ENCODE measurements around the gene ARHGAP9.

ARHGAP9 gene

DNA sequence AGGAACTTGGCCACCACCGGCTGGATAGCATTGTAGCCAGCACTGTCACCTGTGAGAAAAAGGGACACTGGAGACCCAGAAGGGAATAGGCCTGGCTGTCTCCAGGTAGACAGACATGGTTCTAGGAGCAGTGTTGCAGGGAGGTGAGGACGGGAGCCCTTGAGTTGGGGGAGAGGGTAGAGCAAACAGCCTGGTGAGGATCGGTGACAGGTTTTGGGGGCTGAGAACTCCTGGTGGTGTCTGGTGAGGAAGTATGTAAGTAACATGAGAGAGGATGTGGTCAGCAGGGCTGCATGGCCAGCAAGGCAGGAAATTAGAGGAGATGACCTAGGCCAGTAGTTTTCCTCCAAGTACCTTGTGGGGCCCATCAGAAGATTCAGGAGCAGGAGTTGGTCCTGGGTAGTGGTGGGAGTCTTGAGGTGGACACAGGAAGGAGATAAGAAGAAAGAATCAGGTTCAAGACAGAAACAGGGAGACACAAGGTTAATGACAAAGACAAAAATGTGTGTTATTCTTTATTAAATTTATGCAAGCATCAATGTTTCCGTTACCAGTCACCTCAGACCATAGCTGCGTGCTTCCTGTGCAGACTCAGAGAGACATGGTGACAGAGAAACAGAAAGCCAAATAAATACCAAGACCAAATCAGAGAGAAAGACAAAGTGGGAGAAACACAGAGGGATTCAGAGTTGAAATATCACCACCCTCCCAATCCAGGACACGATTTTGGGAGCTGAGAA lies at the start of gene ARHGAP9:
ARHGAP9 (minus strand) TSS at position 491 of the 740 bp plus-strand sequence; CDS start at position 31, 460 bp downstream.
- no peak for DNase-seq (ENCODE audit: extremely low read depth, low read depth)
- TF ChIP-seq, protein P1, sequence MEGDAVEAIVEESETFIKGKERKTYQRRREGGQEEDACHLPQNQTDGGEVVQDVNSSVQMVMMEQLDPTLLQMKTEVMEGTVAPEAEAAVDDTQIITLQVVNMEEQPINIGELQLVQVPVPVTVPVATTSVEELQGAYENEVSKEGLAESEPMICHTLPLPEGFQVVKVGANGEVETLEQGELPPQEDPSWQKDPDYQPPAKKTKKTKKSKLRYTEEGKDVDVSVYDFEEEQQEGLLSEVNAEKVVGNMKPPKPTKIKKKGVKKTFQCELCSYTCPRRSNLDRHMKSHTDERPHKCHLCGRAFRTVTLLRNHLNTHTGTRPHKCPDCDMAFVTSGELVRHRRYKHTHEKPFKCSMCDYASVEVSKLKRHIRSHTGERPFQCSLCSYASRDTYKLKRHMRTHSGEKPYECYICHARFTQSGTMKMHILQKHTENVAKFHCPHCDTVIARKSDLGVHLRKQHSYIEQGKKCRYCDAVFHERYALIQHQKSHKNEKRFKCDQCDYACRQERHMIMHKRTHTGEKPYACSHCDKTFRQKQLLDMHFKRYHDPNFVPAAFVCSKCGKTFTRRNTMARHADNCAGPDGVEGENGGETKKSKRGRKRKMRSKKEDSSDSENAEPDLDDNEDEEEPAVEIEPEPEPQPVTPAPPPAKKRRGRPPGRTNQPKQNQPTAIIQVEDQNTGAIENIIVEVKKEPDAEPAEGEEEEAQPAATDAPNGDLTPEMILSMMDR (IDR thresholded peaks at IDR 0.05; ENCODE audit: low read depth, low read length), result no peak

DNA sequence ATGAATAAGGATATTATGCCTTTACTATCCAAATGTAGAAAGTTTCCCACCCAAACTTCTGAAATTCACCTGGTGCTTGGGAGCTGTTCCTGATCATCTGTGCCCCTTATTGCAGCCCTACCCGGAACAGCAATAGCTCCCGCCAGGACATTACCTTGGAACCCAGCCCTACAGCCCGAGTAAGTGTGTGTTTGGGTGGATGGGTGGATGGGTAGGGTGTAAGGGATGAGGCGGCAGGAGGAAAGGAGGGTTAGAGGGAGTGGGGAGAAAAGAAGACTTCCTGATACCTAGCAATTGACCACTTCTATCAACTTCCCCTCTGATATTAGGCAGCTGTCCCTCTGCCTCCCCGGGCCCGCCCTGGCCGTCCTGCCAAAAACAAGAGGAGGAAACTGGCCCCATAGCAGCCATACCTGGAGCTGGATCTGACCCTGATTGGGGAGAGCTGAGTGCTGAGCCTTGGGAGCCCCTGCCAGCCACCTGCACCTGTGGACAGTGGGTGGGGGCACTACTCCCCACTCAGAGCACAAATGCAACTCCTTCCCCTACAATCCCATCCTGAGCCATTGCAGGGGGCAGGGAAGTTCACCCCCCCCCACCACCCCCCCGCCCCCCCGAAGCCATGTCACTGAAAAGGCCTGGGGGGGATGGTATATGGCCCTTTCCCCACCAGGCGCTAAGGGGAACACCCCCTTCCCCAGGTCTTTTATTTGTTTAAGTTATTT lies 49.3 kb upstream of the ARHGAP9 start:
- DNase-seq (ENCODE audit: extremely low read depth, low read depth), result no peak
- TF ChIP-seq, protein P1 (IDR thresholded peaks at IDR 0.05; ENCODE audit: low read depth, low read length), result no peak

DNA sequence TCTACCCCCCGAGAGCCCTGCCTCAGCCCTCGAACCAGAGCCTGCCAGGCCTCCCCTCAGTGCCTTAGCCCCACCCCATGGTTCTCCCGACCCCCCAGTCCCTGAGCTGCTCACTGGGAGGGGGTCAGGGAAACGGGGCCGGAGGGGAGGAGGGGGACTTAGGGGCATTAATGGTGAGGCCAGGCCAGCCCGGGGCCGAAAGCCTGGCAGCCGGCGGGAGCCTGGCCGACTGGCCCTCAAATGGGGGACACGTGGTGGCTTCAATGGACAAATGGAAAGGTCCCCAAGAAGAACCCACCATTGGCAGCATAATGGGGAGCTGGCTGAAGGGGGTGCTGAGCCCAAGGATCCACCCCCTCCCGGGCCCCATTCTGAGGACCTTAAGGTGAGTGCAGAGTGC lies 48.5 kb upstream of the ARHGAP9 start:
- TF ChIP-seq, protein P1 (IDR thresholded peaks at IDR 0.05; ENCODE audit: low read depth, low read length), result no peak
- DNase-seq (ENCODE audit: extremely low read depth, low read depth), result no peak

DNA sequence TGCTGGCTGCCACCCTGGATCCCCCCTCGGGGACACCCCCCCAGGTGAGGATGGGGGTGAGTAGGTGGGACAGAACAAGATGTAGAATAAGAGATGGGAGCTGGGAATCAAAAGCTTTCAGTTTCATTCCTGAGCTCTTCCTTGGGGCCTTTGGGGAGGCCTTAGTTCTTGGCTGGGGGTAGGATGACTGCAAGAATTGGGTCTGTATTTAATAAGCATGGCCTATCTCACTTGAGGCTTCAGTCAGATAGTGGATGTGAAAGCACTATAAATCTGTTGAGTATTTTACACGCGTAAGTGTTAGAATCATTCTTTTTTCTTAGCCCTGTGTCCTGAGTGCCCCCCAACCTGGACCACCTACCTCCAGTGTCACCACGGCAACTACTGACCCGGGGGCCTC lies 47.5 kb upstream of the ARHGAP9 start:
- TF ChIP-seq, protein P1 (IDR thresholded peaks at IDR 0.05; ENCODE audit: low read depth, low read length), result no peak
- no peak for DNase-seq (ENCODE audit: extremely low read depth, low read depth)

DNA sequence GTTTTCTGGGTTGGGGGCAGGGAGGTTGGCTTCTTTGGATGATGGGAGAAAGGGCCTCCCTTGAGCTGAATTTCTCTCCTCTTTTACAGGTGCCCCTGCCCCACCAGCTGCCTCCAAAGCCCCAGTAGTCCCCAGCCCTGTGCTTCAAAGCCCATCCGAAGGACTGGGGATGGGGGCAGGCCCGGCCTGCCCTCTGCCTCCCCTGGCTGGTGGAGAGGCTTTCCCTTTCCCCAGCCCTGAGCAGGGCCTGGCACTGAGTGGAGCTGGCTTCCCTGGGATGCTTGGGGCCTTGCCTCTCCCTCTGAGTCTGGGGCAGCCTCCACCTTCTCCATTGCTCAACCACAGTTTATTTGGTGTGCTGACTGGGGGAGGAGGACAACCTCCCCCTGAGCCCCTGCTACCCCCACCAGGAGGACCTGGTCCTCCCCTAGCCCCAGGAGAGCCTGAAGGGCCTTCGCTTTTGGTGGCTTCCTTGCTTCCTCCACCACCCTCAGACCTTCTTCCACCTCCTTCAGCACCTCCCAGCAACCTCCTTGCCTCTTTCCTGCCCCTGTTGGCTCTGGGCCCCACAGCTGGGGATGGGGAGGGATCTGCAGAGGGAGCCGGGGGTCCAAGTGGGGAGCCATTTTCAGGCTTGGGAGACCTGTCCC lies 46.9 kb upstream of the ARHGAP9 start:
- DNase-seq (ENCODE audit: extremely low read depth, low read depth), result no peak
- TF ChIP-seq, protein P1 (IDR thresholded peaks at IDR 0.05; ENCODE audit: low read depth, low read length), result no peak

DNA sequence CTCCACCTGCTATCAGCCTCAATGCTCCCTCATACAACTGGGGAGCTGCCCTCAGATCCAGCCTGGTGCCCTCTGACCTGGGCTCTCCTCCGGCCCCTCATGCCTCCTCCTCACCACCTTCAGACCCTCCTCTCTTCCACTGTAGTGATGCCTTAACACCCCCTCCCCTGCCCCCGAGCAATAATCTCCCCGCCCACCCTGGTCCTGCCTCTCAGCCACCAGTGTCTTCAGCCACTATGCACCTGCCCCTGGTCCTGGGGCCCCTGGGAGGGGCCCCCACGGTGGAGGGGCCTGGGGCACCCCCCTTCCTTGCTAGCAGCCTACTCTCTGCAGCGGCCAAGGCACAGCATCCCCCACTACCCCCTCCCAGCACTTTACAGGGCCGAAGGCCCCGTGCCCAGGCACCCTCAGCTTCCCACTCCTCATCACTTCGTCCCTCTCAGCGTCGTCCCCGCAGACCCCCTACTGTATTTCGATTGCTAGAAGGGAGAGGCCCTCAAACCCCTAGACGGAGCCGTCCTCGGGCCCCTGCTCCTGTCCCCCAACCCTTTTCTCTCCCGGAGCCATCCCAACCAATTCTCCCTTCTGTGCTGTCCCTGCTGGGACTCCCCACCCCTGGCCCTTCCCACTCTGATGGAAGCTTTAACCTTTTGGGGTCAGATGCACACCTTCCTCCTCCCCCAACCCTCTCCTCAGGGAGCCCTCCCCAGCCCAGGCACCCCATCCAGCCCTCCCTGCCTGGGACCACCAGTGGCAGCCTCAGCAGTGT lies 46.1 kb upstream of the ARHGAP9 start:
- no peak for DNase-seq (ENCODE audit: extremely low read depth, low read depth)
- TF ChIP-seq, protein P1 (IDR thresholded peaks at IDR 0.05; ENCODE audit: low read depth, low read length), result no peak

Measured in AG09319 (cell line).